H9 (cell line): ENCODE data around the gene CDH4. TPM values are rescaled to one million over a fixed set of nuclear protein-coding genes. Genes with fewer than 3 reads are reported as not detected.

Source experiments
- DNase-seq: peaks from one replicate; pipeline ENCODE4 v3.0.0-alpha.2; 2017
- H2AFZ ChIP-seq: one replicate; pipeline ENCODE4 v1.6.1; 2013; ENCODE audit warnings: mild to moderate bottlenecking, low read length, control low read depth, moderate library complexity
- H2AK5ac ChIP-seq: 2 replicates; pipeline ENCODE4 v1.6.1; 2013; ENCODE audit warnings: low read length, control low read depth, mixed read lengths; ENCODE audit not compliant: insufficient read length
- H2BK120ac ChIP-seq: one replicate; pipeline ENCODE4 v1.6.1; 2013; ENCODE audit warnings: low read depth, mild to moderate bottlenecking, low read length, control low read depth, inconsistent platforms; ENCODE audit not compliant: poor library complexity, severe bottlenecking
- H2BK12ac ChIP-seq: 2 replicates; pipeline ENCODE4 v1.6.1; 2013; ENCODE audit warnings: low read length, control low read depth, mixed read lengths, low read depth; ENCODE audit not compliant: insufficient read length
- H2BK15ac ChIP-seq: 2 replicates; pipeline ENCODE4 v1.6.1; 2013; ENCODE audit warnings: low read depth, low read length, control low read depth
- H2BK20ac ChIP-seq: one replicate; pipeline ENCODE4 v1.6.1; 2013; ENCODE audit warnings: low read depth, mild to moderate bottlenecking, low read length, control low read depth, inconsistent platforms; ENCODE audit not compliant: poor library complexity, severe bottlenecking
- H2BK5ac ChIP-seq: 2 replicates; pipeline ENCODE4 v1.6.1; 2013; ENCODE audit warnings: low read length, control low read depth, mixed read lengths; ENCODE audit not compliant: insufficient read length
- H3K14ac ChIP-seq: 2 replicates; pipeline ENCODE4 v1.6.1; 2013; ENCODE audit warnings: low read length, control low read depth; ENCODE audit not compliant: insufficient read depth
- H3K18ac ChIP-seq: 2 replicates; pipeline ENCODE4 v1.6.1; 2013; ENCODE audit warnings: low read depth, mild to moderate bottlenecking, mixed read lengths, low read length, control low read depth; ENCODE audit not compliant: insufficient read length
- H3K23ac ChIP-seq: 2 replicates; pipeline ENCODE4 v1.6.1; 2013; ENCODE audit warnings: low read length, control low read depth, mixed read lengths, low read depth; ENCODE audit not compliant: insufficient read length
- H3K23me2 ChIP-seq: 2 replicates; pipeline ENCODE4 v1.6.1; 2013; ENCODE audit warnings: low read depth, mild to moderate bottlenecking, mixed read lengths, low read length, control low read depth; ENCODE audit not compliant: insufficient read length, poor library complexity, severe bottlenecking
- H3K27ac ChIP-seq: 2 replicates; pipeline ENCODE4 v1.5.1; 2013; ENCODE audit warnings: low read length, control low read depth, mixed read lengths, low read depth; ENCODE audit not compliant: insufficient read length
- H3K27me3 ChIP-seq: 2 replicates; pipeline ENCODE4 v1.6.1; 2013; ENCODE audit warnings: low read length, control low read depth, inconsistent platforms; ENCODE audit not compliant: insufficient read depth
- H3K4ac ChIP-seq: 2 replicates; pipeline ENCODE4 v1.6.1; 2013; ENCODE audit warnings: low read depth, mild to moderate bottlenecking, control low read depth, inconsistent platforms, low read length, moderate library complexity
- H3K4me1 ChIP-seq: 2 replicates; pipeline ENCODE4 v1.6.1; 2013; ENCODE audit warnings: low read length, control low read depth, inconsistent platforms; ENCODE audit not compliant: insufficient read depth
- H3K4me2 ChIP-seq: 2 replicates; pipeline ENCODE4 v1.6.1; 2013; ENCODE audit warnings: low read length, control low read depth, mixed read lengths; ENCODE audit not compliant: insufficient read length, insufficient read depth
- H3K56ac ChIP-seq: 2 replicates; pipeline ENCODE4 v1.6.1; 2013; ENCODE audit warnings: low read depth, mild to moderate bottlenecking, mixed read lengths, low read length, control low read depth; ENCODE audit not compliant: insufficient read length
- H3K79me1 ChIP-seq: 2 replicates; pipeline ENCODE4 v1.6.1; 2013; ENCODE audit warnings: low read depth, mild to moderate bottlenecking, moderate library complexity, low read length, control low read depth, inconsistent platforms; ENCODE audit not compliant: insufficient read depth, poor library complexity, severe bottlenecking
- H3K79me2 ChIP-seq: 2 replicates; pipeline ENCODE4 v1.6.1; 2013; ENCODE audit warnings: low read length, control low read depth, inconsistent platforms; ENCODE audit not compliant: insufficient read depth
- H3K9ac ChIP-seq: 2 replicates; pipeline ENCODE4 v1.6.1; 2013; ENCODE audit warnings: low read length, control low read depth, mixed read lengths; ENCODE audit not compliant: insufficient read length; ENCODE audit errors: extremely low read depth
- H3K9me3 ChIP-seq: one replicate; pipeline ENCODE4 v1.6.1; 2013; ENCODE audit warnings: low read depth, low read length, inconsistent platforms; ENCODE audit not compliant: control insufficient read depth
- H3T11ph ChIP-seq: one replicate; pipeline ENCODE4 v1.6.1; 2013; ENCODE audit warnings: mild to moderate bottlenecking, low read length, control low read depth, inconsistent platforms
- H4K20me1 ChIP-seq: one replicate; pipeline ENCODE4 v1.6.1; 2013; ENCODE audit not compliant: control insufficient read depth, insufficient read length, insufficient read depth
- H4K5ac ChIP-seq: 2 replicates; pipeline ENCODE4 v1.6.1; 2013; ENCODE audit warnings: low read depth, mild to moderate bottlenecking, mixed read lengths, low read length, control low read depth; ENCODE audit not compliant: insufficient read length
- H4K8ac ChIP-seq: replicated peaks from 2 replicates; pipeline ENCODE4 v1.6.1; 2013; ENCODE audit warnings: low read length, control low read depth, mixed read lengths, low read depth; ENCODE audit not compliant: insufficient read length
- H4K91ac ChIP-seq: 2 replicates; pipeline ENCODE4 v1.6.1; 2013; ENCODE audit warnings: low read depth, mild to moderate bottlenecking, moderate library complexity, mixed read lengths, low read length, control low read depth; ENCODE audit not compliant: insufficient read length
- H3K27ac Mint-ChIP-seq, 3 experiments: 2 replicates in 2 of 3; 3 replicates in 1 of 3; pipeline ENCODE4 v1.8.0; 2020 to 2021; ENCODE audit warnings: mixed read lengths in 3 of 3, mild to moderate bottlenecking in 1 of 3, moderate library complexity in 1 of 3
- H3K27me3 Mint-ChIP-seq: 2 replicates; pipeline ENCODE4 v1.8.0; 2021; ENCODE audit warnings: low read depth, mild to moderate bottlenecking, moderate library complexity, mixed read lengths
- H3K36me3 Mint-ChIP-seq, 3 experiments: 2 replicates in 2 of 3; 3 replicates in 1 of 3; pipeline ENCODE4 v1.8.0; 2020 to 2021; ENCODE audit warnings: low read depth in 3 of 3, mixed read lengths in 3 of 3; ENCODE audit not compliant: insufficient read depth in 1 of 3
- H3K4me1 Mint-ChIP-seq, 2 experiments: 2 replicates each; pipeline ENCODE4 v1.8.0; 2020; ENCODE audit warnings: mixed read lengths in 2 of 2
- H3K4me3 Mint-ChIP-seq, 2 experiments: 2 replicates in 1 of 2; 3 replicates in 1 of 2; pipeline ENCODE4 v1.8.0; 2020 to 2021; ENCODE audit warnings: mild to moderate bottlenecking in 2 of 2, mixed read lengths in 2 of 2, moderate library complexity in 1 of 2
- H3K9me3 Mint-ChIP-seq, 2 experiments: 2 replicates in 1 of 2; 3 replicates in 1 of 2; pipeline ENCODE4 v1.8.0; 2020; ENCODE audit warnings: mild to moderate bottlenecking in 2 of 2, mixed read lengths in 2 of 2, moderate library complexity in 1 of 2
- CTCF ChIP-seq: fragments of 200-600 bp; sonication (generic); conservative IDR thresholded peaks from 3 replicates; pipeline ENCODE4 v1.8.0; 2021; ENCODE audit warnings: antibody characterized with exemption, mild to moderate bottlenecking
- WGBS: extraction: QIAGEN DNeasy Blood & Tissue Kit; methylation state at CpG from one replicate; pipeline ENCODE4 v1.1.7; 2013; ENCODE audit warnings: missing lambda C conversion rate, low lambda C conversion rate, mixed read lengths; ENCODE audit not compliant: insufficient read length; ENCODE audit errors: extremely low coverage; 5-methylcytosine and 5-hydroxymethylcytosine counted together
- total RNA-seq: library from RNA; stranded (reverse); gene quantifications from 2 replicates; pipeline ENCODE4 v1.2.1, GENCODE V29; 2021

Gene CDH4
- total RNA-seq, 1 experiment from 2014 or later, result 3.0 TPM

- Histone ChIP-seq H3K79me2 (no peaks in the 10 kb centered on the region), H2BK20ac (no peak overlapping the region), H2AK5ac (peak overlapping the region; percentile 41), H3K23ac (no peak overlapping the region), H4K5ac (no peak overlapping the region), H3T11ph (no peak overlapping the region), H3K4me2 (peak overlapping the region; percentile 12), H3K56ac (no peak overlapping the region), H4K8ac (no peak overlapping the region), H3K4me1 (peaks cover 32% of the 10 kb centered on the region; the same call in 1 of the 2 replicates), H3K9ac (no peak overlapping the region), H3K18ac (peak overlapping the region; percentile 75), H2BK12ac (peak overlapping the region; percentile 3), H4K20me1 (no peaks in the 10 kb centered on the region), H3K27ac (peak overlapping the region; percentile 78), H2BK15ac (no peak overlapping the region), H2BK120ac (no peak overlapping the region), H3K9me3 (no peaks in the 10 kb centered on the region), H3K27me3 (no peaks in the 10 kb centered on the region), H3K14ac (peak overlapping the region; percentile 51), H4K91ac (no peak overlapping the region), H3K4ac (no peak overlapping the region), H3K79me1 (no peaks in the 10 kb centered on the region), H3K23me2 (no peaks in the 10 kb centered on the region), H2AFZ (no peak overlapping the region), H2BK5ac (no peak overlapping the region)
- WGBS, result no CpG with 5 or more reads among the region's 2 CpGs
- H3K36me3 Mint-ChIP-seq, result no peaks in the 10 kb centered on the region; a peak in 1 of 7 replicates
- peaks cover 73 to 74% of the 10 kb centered on the region in 2 experiments for H3K4me1 Mint-ChIP-seq
- no peaks in the 10 kb centered on the region; a peak in 1 of 5 replicates for H3K9me3 Mint-ChIP-seq
- no peak for DNase-seq
- H3K27ac Mint-ChIP-seq, result peak overlapping the region; percentile 99 to 100 (median 100)
- H3K4me3 Mint-ChIP-seq, result peak overlapping the region; percentile 10 to 58
- TF ChIP-seq CTCF, result no peak
- H3K27me3 Mint-ChIP-seq, result peaks cover 7% of the 10 kb centered on the region
Observed at GRCh38 chr20:61436283-61436666, 184.2 kb downstream of the CDH4 start.
